ENCODE measurements around the gene ISCA2. TPM values are rescaled to one million over a fixed set of nuclear protein-coding genes. Genes with fewer than 3 reads are reported as not detected.

The ISCA2 gene
- total and polyA plus RNA-seq, 2 donors (not counting 1 experiment from before 2014, with no cell fraction given), result 14.1 to 28.3 TPM

DNA sequence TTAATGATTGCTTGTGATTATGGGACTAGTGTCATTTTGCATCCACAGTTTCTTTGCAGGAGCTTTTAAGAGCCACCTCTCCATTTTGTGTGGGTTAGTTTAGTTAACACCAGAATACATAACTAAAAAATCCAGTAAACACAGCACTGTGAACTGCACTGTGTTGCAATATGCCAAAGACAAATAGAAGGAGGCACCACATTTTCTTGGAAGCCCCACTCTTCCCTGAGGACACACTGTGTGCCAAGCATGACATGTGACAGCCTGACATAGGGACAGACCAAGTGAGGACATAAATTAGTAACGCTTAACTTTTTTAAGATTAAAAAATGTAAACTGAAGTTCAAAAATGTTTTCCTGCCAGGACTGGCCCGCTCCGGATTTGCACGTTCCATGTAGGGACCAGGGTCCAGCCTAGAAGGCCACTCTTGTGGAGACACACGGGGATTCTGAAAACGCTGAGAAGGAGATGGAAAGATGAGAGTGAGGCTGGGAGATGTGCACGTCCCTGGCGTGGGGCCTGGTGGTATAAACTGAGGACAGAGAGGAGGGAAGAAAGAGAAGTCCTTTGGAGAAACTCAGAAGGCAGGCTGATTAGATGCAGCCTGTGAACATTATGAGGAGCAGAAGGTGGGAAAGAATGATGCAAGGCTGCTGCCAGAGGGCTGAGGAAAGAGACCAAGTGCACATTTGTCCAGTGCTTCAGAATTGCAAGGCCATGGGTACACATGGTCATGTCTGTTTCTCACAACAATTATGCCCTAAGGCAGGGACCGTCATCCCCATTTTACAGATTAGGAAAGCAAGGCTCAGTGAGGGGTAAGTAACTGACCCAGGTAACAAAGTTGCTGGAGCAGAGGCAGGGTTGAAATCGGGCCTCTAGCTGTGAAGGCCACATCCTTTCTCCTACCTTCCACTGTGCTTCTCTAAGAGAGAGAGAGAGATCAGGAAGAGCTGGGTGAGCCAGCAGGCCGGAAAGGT is 45.1 kb downstream of the ISCA2 start:
- CTCF ChIA-PET, result no interaction called here
- Mint-ChIP-seq H3K4me1 (no peaks in the 10 kb centered on the region), H3K27me3 (peaks cover 7% of the 10 kb centered on the region), H3K4me3 (no peak overlapping the region), H3K9me3 (ENCODE audit: insufficient read depth) (no peaks in the 10 kb centered on the region), H3K27ac (no peak overlapping the region)
- Histone ChIP-seq H3K36me3 (replicated peaks in 1 of 2; ENCODE audit: control extremely low read depth in 1 of 2, control insufficient read depth in 1 of 2, extremely low read depth in 1 of 2, insufficient read depth in 2 of 2, low read length in 1 of 2) (no peaks in the 10 kb centered on the region), H3K9me3 (ENCODE audit: control extremely low read depth in 1 of 3, control insufficient read depth in 2 of 3, insufficient read depth in 1 of 3, low read length in 2 of 3) (no peaks in the 10 kb centered on the region), H4K20me1 (ENCODE audit: control insufficient read depth, insufficient read depth, low read length, poor library complexity, severe bottlenecking) (no peaks in the 10 kb centered on the region), H3K79me2 (ENCODE audit: control insufficient read depth, insufficient read depth, low read length) (no peaks in the 10 kb centered on the region), H3K27me3 (replicated peaks in 1 of 4; ENCODE audit: control extremely low read depth in 1 of 4, control insufficient read depth in 3 of 4, insufficient read depth in 4 of 4, low read length in 3 of 4) (no peaks in the 10 kb centered on the region), H3K9ac (ENCODE audit: low read length) (no peak overlapping the region), H3K4me1 (ENCODE audit: control insufficient read depth in 2 of 2, insufficient read depth in 2 of 2, low read length in 2 of 2) (no peaks in the 10 kb centered on the region), H2AFZ (ENCODE audit: insufficient read depth, low read depth, low read length, poor library complexity, severe bottlenecking) (no peak overlapping the region), H3K4me2 (replicated peaks; ENCODE audit: low read depth, low read length, poor library complexity, severe bottlenecking) (no peak overlapping the region), H3K4me3 (ENCODE audit: control extremely low read depth in 1 of 5, extremely low read depth in 1 of 5, insufficient read depth in 1 of 5, low read depth in 2 of 5, low read length in 4 of 5) (no peak overlapping the region), H3K27ac (ENCODE audit: low read length in 2 of 2) (no peak overlapping the region)
- POLR2A ChIA-PET, result no interaction called here
- intact Hi-C loops (cut with micrococcal nuclease), result no loop called here
- no peak for ATAC-seq (ENCODE audit: low read depth)
- no peak for TF ChIP-seq EZH2 (IDR thresholded peaks at IDR 0.05; ENCODE audit: borderline replicate concordance, insufficient read depth, low read depth, low read length, poor library complexity, severe bottlenecking)
- TF ChIP-seq CTCF (IDR thresholded peaks at IDR 0.05), result no peak
- no peak for DNase-seq
- 95% methylated on average over 8 of the region's 11 CpGs for WGBS (ENCODE audit: insufficient coverage)

- no peaks in the 10 kb centered on the region for H3K4me1 ChIP-seq (ENCODE audit: control insufficient read depth in 2 of 2, insufficient read depth in 2 of 2, low read length in 2 of 2)
- H3K27me3 ChIP-seq (replicated peaks in 1 of 4; ENCODE audit: control extremely low read depth in 1 of 4, control insufficient read depth in 3 of 4, insufficient read depth in 4 of 4, low read length in 3 of 4), result no peaks in the 10 kb centered on the region
- H3K36me3 ChIP-seq (replicated peaks in 1 of 2; ENCODE audit: control extremely low read depth in 1 of 2, control insufficient read depth in 1 of 2, extremely low read depth in 1 of 2, insufficient read depth in 2 of 2, low read length in 1 of 2), result no peaks in the 10 kb centered on the region
- H3K27ac ChIP-seq (ENCODE audit: low read length in 2 of 2), result no peak overlapping the region
- H3K9ac ChIP-seq (ENCODE audit: low read length), result no peak overlapping the region
- Mint-ChIP-seq H3K27ac (no peak overlapping the region), H3K4me3 (no peak overlapping the region), H3K4me1 (no peaks in the 10 kb centered on the region), H3K9me3 (ENCODE audit: insufficient read depth) (no peaks in the 10 kb centered on the region), H3K27me3 (peaks cover 9% of the 10 kb centered on the region)
- ChIA-PET CTCF (no interaction called here), POLR2A (no interaction called here)
- no peaks in the 10 kb centered on the region for H3K9me3 ChIP-seq (ENCODE audit: control extremely low read depth in 1 of 3, control insufficient read depth in 2 of 3, insufficient read depth in 1 of 3, low read length in 2 of 3)
- H3K79me2 ChIP-seq (ENCODE audit: control insufficient read depth, insufficient read depth, low read length), result no peaks in the 10 kb centered on the region
- no peak for TF ChIP-seq CTCF (IDR thresholded peaks at IDR 0.05)
- intact Hi-C loops (cut with micrococcal nuclease), result no loop called here
- ATAC-seq (ENCODE audit: low read depth) (no peak), DNase-seq (no peak)
- no peaks in the 10 kb centered on the region for H4K20me1 ChIP-seq (ENCODE audit: control insufficient read depth, insufficient read depth, low read length, poor library complexity, severe bottlenecking)
- no peak overlapping the region for H2AFZ ChIP-seq (ENCODE audit: insufficient read depth, low read depth, low read length, poor library complexity, severe bottlenecking)
- 68% methylated on average over 3 of the region's 4 CpGs for WGBS (ENCODE audit: insufficient coverage)
- no peak overlapping the region for H3K4me3 ChIP-seq (ENCODE audit: control extremely low read depth in 1 of 5, extremely low read depth in 1 of 5, insufficient read depth in 1 of 5, low read depth in 2 of 5, low read length in 4 of 5)
- H3K4me2 ChIP-seq (replicated peaks; ENCODE audit: low read depth, low read length, poor library complexity, severe bottlenecking), result no peak overlapping the region
Observed at GRCh38 chr14:74539503-74539902, 45.9 kb downstream of the ISCA2 start.
